GM13976 (cell line): ENCODE data around the gene PLB1.

ENCODE experiments used
- DNase-seq: peaks from one replicate; pipeline ENCODE4 v3.0.0; 2012; ENCODE audit warnings: low spot score
- CTCF ChIP-seq: IDR thresholded peaks from 2 replicates; pipeline ENCODE4 v1.5.1; 2012; ENCODE audit warnings: borderline replicate concordance, mild to moderate bottlenecking; ENCODE audit not compliant: insufficient read depth; ENCODE audit errors: extremely low read depth, missing control alignments, control extremely low read depth
- in situ Hi-C: fragments of 300-500 bp; cut with MboI; formaldehyde crosslinking; loops from one replicate; pipeline ENCODE4 v1.12.0; 2022; ENCODE audit warnings: low sequenced_read_pairs, mixed read lengths, inconsistent platforms; ENCODE audit not compliant: unreplicated experiment

Gene PLB1

GRCh38 chr2:28627722-28628480 lies 132.0 kb downstream of the PLB1 start:
- in situ Hi-C loops = no loop called here
- DNase-seq = no peak
- no peak for TF ChIP-seq CTCF

GRCh38 chr2:28628506-28628905 lies 132.6 kb downstream of the PLB1 start:
- in situ Hi-C loops = no loop called here
- TF ChIP-seq CTCF = no peak
- no peak for DNase-seq

GRCh38 chr2:28628987-28629386 lies 133.1 kb downstream of the PLB1 start:
- in situ Hi-C loops = no loop called here
- TF ChIP-seq CTCF = no peak
- DNase-seq = no peak

GRCh38 chr2:28629910-28630309 lies 134.1 kb downstream of the PLB1 start:
- in situ Hi-C loops = no loop called here
- TF ChIP-seq CTCF = no peak

GRCh38 chr2:28630341-28630740 lies 134.5 kb downstream of the PLB1 start:
- in situ Hi-C loops = no loop called here
- no peak for TF ChIP-seq CTCF
- no peak for DNase-seq

More at GRCh38 chr2:28629910-28630309, 134.1 kb downstream of the PLB1 start:
- no peak for DNase-seq

- no peak for DNase-seq
- in situ Hi-C loops = no loop called here
- no peak for TF ChIP-seq CTCF
Observed at GRCh38 chr2:28631514-28632206, 135.8 kb downstream of the PLB1 start.
